Gastroesophageal sphincter (tissue), 4 donors: ENCODE measurements around the gene CDRT4. TPM values are rescaled to one million over a fixed set of nuclear protein-coding genes. Genes with fewer than 3 reads are reported as not detected.
"Not testable (repeated sequence)": the region's sequence is repeated elsewhere in the genome, so short reads cannot be mapped to it uniquely, and the experiment has no call there.

Experiments used
- ATAC-seq: fragments of 150-250 bp; one replicate; pipeline ENCODE4 v1.9.1; 2016; ENCODE audit warnings: mild to moderate bottlenecking, moderate library complexity
- H3K27ac ChIP-seq, 4 donors: fragments of 200-600 bp; sonication (generic) in 3 of 4; 1 replicate in 3 of 4; 2 replicates in 1 of 4; pipeline ENCODE4 v1.5.1; 2016 to 2019
- H3K27me3 ChIP-seq: fragments of 200-600 bp; sonication (generic); one replicate; pipeline ENCODE4 v1.5.1; 2019
- H3K36me3 ChIP-seq, 2 donors: fragments of 200-600 bp; sonication (generic); one replicate each; pipeline ENCODE4 v1.5.1; 2019; ENCODE audit warnings: control low read depth in 1 of 2
- H3K4me1 ChIP-seq, 3 donors: fragments of 200-600 bp; sonication (generic); 1 replicate in 2 of 3; 2 replicates in 1 of 3; pipeline ENCODE4 v1.5.1; 2016 to 2019; ENCODE audit warnings: control low read depth in 2 of 3
- H3K4me3 ChIP-seq, 2 donors: fragments of 200-600 bp; sonication (generic); one replicate each; pipeline ENCODE4 v1.5.1; 2019; ENCODE audit warnings: mild to moderate bottlenecking in 1 of 2, moderate library complexity in 1 of 2
- H3K9me3 ChIP-seq, 3 donors: fragments of 200-600 bp; sonication (generic); one replicate each; pipeline ENCODE4 v1.5.1; 2017 to 2019; ENCODE audit warnings: control low read depth in 2 of 3
- CTCF ChIP-seq, 4 experiments: fragments of 200-600 bp in 2 of 4; fragments of 450-650 bp in 2 of 4; sonication (generic) in 1 of 4; IDR thresholded peaks; one replicate each; pipeline ENCODE4 v1.5.1; 2017 to 2019; ENCODE audit warnings: antibody characterized with exemption in 4 of 4, mild to moderate bottlenecking in 2 of 4, moderate library complexity in 2 of 4
- EP300 ChIP-seq: sonication (generic); formaldehyde crosslinking; IDR thresholded peaks from one replicate; pipeline ENCODE4 v1.6.1; 2017; ENCODE audit warnings: antibody characterized with exemption, mild to moderate bottlenecking
- POLR2A ChIP-seq, 2 donors: fragments of 450-650 bp; IDR thresholded peaks; one replicate each; pipeline ENCODE4 v1.6.1; 2017; ENCODE audit warnings: antibody characterized with exemption in 2 of 2, mild to moderate bottlenecking in 2 of 2, moderate library complexity in 1 of 2
- POLR2AphosphoS5 ChIP-seq: sonication (generic); formaldehyde crosslinking; IDR thresholded peaks from one replicate; pipeline ENCODE4 v1.6.1; 2017; ENCODE audit warnings: antibody characterized with exemption
- WGBS, 2 donors: methylation state at CpG; one replicate each; pipeline ENCODE4 v1.1.5; 2018; ENCODE audit warnings: low coverage in 1 of 2; 5-methylcytosine and 5-hydroxymethylcytosine counted together
- total RNA-seq, 4 donors: library from RNA; depleted of rRNA; stranded (reverse); fragments of >200 nt; gene quantifications; one replicate each; pipeline ENCODE4 v1.1.0, GENCODE V29; 2016

CDRT4 gene
- total RNA-seq, 4 donors from 2014 or later, result 5.4 to 5.9 (median 5.5) TPM

GRCh38 chr17:15442311-15443180, 24.9 kb downstream of the CDRT4 start:
- Histone ChIP-seq H3K27ac (no peak overlapping the region), H3K36me3 (peaks cover 0 to 4% of the 10 kb centered on the region in 2 donors), H3K4me1 (no peaks in the 10 kb centered on the region), H3K27me3 (no peaks in the 10 kb centered on the region), H3K9me3 (no peaks in the 10 kb centered on the region), H3K4me3 (no peak overlapping the region)
- ATAC-seq, result no peak
- TF ChIP-seq EP300 (no peak), POLR2A (IDR thresholded peaks at IDR 0.05) (no peak), CTCF (IDR thresholded peaks at IDR 0.05) (no peak), POLR2AphosphoS5 (no peak)
- WGBS, 2 donors, result 91 to 100% methylated on average over 5 to 12 of the region's 13 CpGs

GRCh38 chr17:15441315-15441714, 26.1 kb downstream of the CDRT4 start:
- no peak for ATAC-seq
- Histone ChIP-seq H3K27me3 (no peaks in the 10 kb centered on the region), H3K4me1 (peaks cover 0 to 8% (median 5%) of the 10 kb centered on the region in 3 donors), H3K4me3 (no peak overlapping the region), H3K9me3 (no peaks in the 10 kb centered on the region), H3K36me3 (peaks cover 0 to 6% of the 10 kb centered on the region in 2 donors), H3K27ac (no peak overlapping the region)
- TF ChIP-seq CTCF (IDR thresholded peaks at IDR 0.05), result no peak
- TF ChIP-seq POLR2AphosphoS5, result no peak
- TF ChIP-seq EP300, result no peak
- no peak for TF ChIP-seq POLR2A (IDR thresholded peaks at IDR 0.05)
- WGBS, 2 donors, result 84 to 86% methylated on average over 3 to 4 of the region's 4 CpGs

GRCh38 chr17:15440347-15440746, 27.1 kb downstream of the CDRT4 start:
- Histone ChIP-seq H3K27ac (no peak overlapping the region), H3K9me3 (no peaks in the 10 kb centered on the region), H3K4me1 (peaks cover 0 to 14% (median 9%) of the 10 kb centered on the region in 3 donors), H3K27me3 (no peaks in the 10 kb centered on the region), H3K4me3 (no peak overlapping the region), H3K36me3 (peaks cover 0 to 6% of the 10 kb centered on the region in 2 donors)
- WGBS, 2 donors, result 100% methylated on average over 1 to 2 of the region's 3 CpGs
- ATAC-seq, result no peak
- TF ChIP-seq POLR2AphosphoS5 (no peak), CTCF (IDR thresholded peaks at IDR 0.05) (no peak), POLR2A (IDR thresholded peaks at IDR 0.05) (no peak), EP300 (no peak)

GRCh38 chr17:15439205-15439985, 28.0 kb downstream of the CDRT4 start:
- 79% methylated on average over 5 of the region's 8 CpGs; no CpG with 5 or more reads in 1 of the 2 donors for WGBS, 2 donors
- H3K27ac ChIP-seq, result not testable (repeated sequence)

GRCh38 chr17:15438491-15439105, 28.8 kb downstream of the CDRT4 start:
- peaks cover 0 to 6% of the 10 kb centered on the region in 2 donors for H3K36me3 ChIP-seq
- no peak for ATAC-seq
- H3K27ac ChIP-seq, result no peak overlapping the region
- no peaks in the 10 kb centered on the region for H3K27me3 ChIP-seq
- 90 to 98% methylated on average over 6 of the region's 6 CpGs for WGBS, 2 donors
- TF ChIP-seq CTCF (IDR thresholded peaks at IDR 0.05), result no peak
- no peaks in the 10 kb centered on the region for H3K9me3 ChIP-seq
- H3K4me3 ChIP-seq, result no peak overlapping the region
- H3K4me1 ChIP-seq, result peaks cover 0 to 31% (median 12%) of the 10 kb centered on the region in 3 donors

More at GRCh38 chr17:15439205-15439985, 28.0 kb downstream of the CDRT4 start:
- H3K4me1 ChIP-seq, result peaks cover 0 to 23% (median 9%) of the 10 kb centered on the region in 3 donors
- not testable (repeated sequence) for H3K4me3 ChIP-seq, H3K27me3 ChIP-seq, ATAC-seq, H3K36me3 ChIP-seq, H3K9me3 ChIP-seq
